Activated CD8-positive, alpha-beta memory T cell treated with anti-CD3 and anti-CD28 coated beads for 48 hours (primary cell): ENCODE results near the gene PCK1.

ENCODE experiments used
- DNase-seq, 3 experiments: peaks; one replicate each; pipeline ENCODE4 v3.0.0-alpha.2; 2020; ENCODE audit warnings: low read depth in 2 of 3, low spot score in 2 of 3

Gene PCK1

DNA sequence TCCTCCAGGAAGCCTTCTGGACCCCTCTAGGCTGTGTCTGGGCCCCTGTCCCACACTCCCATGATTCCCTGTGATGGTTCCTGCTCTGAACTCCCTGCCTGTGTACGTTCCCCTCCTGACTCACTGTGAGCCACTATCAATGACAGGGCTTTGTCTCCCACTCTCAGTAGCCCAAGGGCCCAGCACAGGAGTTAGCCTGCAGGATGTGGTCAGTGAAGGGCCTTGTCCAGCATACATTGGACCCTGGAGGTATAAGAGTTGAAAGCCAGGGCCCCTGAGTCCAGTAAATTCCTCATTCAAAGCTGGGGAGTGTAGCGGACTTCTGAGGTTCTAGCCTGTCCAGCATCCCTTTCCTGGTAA lies 40.3 kb downstream of the PCK1 start:
- no peak for DNase-seq

GRCh38 chr20:57601737-57602136 lies 40.8 kb downstream of the PCK1 start:
- no peak for DNase-seq

GRCh38 chr20:57603120-57603519 lies 42.2 kb downstream of the PCK1 start:
- DNase-seq = no peak

DNA sequence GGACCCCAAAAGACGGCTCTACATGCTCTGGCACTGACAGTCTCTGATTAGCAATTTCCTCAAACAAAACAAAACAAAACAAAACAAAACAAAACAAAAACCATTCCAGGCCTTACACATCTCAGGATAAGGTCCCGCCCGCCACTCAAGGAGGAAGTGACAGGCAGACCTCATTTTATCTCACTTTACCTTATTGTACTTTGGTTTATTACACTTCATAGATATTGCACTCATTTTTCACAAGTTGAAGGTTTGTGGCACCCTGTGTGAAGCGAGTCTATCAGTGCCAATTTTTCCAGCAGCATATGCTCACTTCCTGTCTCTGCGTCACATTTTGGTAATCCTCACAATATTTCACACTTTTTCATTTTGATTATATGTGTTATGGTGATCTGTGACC lies 44.1 kb downstream of the PCK1 start:
- no peak for DNase-seq

- DNase-seq = no peak
These were observed 45.0 kb downstream of the PCK1 start for GRCh38 chr20:57605878-57606277.

DNA sequence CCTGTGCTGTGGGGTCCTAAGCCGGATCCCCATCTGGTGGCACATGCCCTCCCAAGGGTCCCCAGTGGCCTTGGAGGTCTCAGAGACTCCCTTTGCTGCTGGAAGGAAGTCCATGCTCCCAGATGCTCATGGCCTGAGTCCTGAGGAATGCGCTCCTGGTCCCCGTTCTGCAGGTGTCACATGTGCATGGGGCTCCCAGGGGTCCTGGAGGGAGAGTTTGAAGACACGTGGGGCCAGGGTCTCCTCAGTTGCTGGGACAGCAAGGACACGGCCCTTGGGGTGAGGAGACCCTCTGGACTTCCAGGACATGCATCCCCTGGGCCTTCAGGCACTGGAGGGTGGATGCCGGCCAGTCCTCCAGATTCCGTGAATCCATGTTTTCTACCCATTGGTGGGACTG lies 47.6 kb downstream of the PCK1 start:
- no peak for DNase-seq

DNA sequence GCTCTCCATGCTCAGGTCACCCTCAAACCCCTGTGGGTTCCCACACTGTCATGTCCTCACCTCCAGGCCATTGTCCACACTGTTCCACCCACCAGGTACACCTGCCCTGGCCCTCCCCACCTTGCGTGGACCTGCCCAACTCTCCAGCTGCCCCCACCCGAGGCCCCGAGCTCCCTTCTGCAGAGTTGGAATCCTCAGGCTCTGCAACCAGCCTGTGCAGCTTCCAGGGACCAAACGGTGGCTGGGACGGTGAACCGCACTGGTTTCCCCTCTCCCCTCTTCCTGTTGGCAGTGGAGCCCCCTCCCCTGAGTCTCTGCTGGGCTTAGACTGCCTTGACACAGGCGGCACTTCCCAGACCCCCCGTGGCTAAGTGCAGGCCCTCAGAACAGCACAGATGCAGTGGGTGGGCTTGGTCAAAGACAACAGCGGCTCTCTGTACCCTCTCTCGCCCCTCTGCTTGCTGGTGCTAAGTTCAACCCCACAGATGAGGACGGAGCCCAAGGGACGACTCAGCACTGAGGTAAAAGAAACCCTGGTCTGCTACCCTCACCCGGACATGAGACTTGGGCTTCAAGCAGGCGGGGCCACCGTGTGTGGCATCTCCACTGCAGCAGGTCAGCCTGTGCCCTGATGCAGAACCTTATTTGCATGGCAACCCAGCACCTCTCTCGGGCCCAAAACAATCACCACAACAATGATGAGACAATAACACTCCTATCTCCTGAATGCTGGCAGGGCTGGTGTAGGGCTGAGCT lies 48.4 kb downstream of the PCK1 start:
- DNase-seq = no peak

- no peak for DNase-seq
These were observed 48.9 kb downstream of the PCK1 start for GRCh38 chr20:57609842-57610167.

GRCh38 chr20:57610261-57610952 lies 49.5 kb downstream of the PCK1 start:
- no peak for DNase-seq

GRCh38 chr20:57611586-57612311 lies 50.8 kb downstream of the PCK1 start:
- DNase-seq = no peak

GRCh38 chr20:57612436-57612835 lies 51.5 kb downstream of the PCK1 start:
- no peak for DNase-seq

GRCh38 chr20:57612916-57613315 lies 52.0 kb downstream of the PCK1 start:
- no peak for DNase-seq

DNA sequence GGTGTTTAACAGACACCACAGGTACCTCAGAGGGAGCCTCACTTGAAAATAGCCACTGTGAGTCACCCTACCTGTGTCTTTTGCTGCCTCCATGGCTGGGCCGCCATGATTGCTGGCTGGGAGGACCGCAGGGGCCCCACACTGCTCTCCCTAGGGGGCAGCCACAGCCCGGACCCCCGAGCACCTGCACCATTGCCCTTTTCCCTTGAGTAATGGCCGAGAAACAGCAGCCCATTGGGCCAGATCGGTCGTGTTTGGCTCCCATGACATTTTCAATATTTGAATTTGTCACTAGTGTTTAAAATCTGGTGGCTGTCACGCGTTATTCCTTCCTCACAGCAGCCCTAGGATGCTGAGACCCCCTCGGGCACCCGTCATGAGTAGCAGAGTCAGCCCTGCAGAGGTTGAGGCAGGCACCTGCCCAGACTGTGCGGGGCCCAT lies 52.6 kb downstream of the PCK1 start:
- DNase-seq = no peak

GRCh38 chr20:57614490-57615444 lies 53.9 kb downstream of the PCK1 start:
- no peak for DNase-seq

DNA sequence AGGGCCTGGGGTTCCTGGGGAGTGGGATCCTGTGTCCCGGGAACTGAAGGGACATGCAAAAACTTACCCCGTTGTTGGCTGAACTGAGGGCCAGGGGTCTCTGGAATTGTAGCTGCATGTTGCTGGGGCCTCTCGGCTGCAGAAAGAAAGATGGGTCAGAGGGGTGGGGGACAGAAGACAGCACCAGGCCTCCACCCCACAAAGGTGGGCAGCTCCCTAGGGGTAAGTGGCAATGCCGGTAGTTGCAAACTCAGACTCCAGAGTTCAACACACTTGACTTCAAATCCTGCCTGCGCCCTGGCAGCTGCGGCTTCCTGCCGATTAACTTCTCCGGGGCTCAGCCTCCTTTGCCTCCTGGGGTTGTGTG lies 54.5 kb downstream of the PCK1 start:
- DNase-seq = no peak

GRCh38 chr20:57616143-57616951 lies 55.4 kb downstream of the PCK1 start:
- DNase-seq = no peak

DNA sequence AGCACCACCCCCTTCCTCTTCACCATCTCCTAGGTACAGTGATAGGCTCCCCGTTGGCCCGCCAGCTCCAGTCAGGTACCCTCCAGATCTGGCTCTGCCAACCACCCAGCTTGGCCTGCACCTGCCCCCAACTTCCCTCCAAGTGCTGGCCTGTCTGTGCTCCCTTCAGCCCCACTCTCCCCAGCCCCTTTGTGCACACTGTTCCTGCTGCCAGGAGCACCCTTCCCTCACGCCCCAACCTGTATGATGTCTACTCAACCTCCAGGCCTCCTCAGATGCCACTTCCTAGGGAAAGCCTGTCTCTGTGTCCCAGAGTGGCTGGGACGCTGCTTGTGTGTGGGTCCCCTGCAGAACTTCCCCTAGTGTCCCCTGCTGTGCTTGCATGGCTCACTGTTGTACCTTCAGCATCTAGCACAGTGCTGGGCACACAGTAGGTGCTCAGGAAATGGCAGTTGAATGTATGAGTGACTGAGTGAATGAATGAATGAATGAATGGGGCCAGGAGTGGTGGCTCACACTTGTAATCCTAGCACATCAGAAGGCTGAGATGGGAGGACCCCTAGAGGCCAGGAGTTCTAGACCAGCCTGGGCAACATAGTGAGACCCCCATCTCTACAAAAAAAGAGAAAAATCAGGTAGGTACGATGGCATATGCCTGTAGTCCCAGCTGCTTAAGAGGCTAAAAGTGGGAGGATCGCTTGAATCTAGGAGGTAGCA lies 56.3 kb downstream of the PCK1 start:
- no peak for DNase-seq
